Astrocyte (in vitro differentiated cells and primary cell): ENCODE results near the gene PCDH10. TPM values are rescaled to one million over a fixed set of nuclear protein-coding genes. Genes with fewer than 3 reads are reported as not detected.

Experiments
- DNase-seq: peaks from one replicate; pipeline ENCODE4 v3.0.0-alpha.2; 2010; ENCODE audit warnings: low read depth
- FAIRE-seq: peaks from 2 replicates; lab custom pipeline; 2011; peaks lifted over from hg19 to GRCh38; lab: Jason Lieb, UNC
- H2AFZ ChIP-seq: 2 replicates; pipeline ENCODE4 v1.6.0; 2012; ENCODE audit warnings: low read depth, low read length, inconsistent platforms
- H3K27ac ChIP-seq: 2 replicates; pipeline ENCODE4 v1.5.1; 2011; ENCODE audit warnings: low read depth, low read length, inconsistent platforms
- H3K27me3 ChIP-seq: 2 replicates; pipeline ENCODE4 v1.6.0; 2011; ENCODE audit warnings: low read length, inconsistent platforms; ENCODE audit not compliant: insufficient read depth
- H3K36me3 ChIP-seq: 2 replicates; pipeline ENCODE4 v1.5.1; 2011; ENCODE audit warnings: low read length, inconsistent platforms; ENCODE audit not compliant: insufficient read depth
- H3K4me1 ChIP-seq: 2 replicates; pipeline ENCODE4 v1.5.1; 2011; ENCODE audit warnings: low read length, inconsistent platforms; ENCODE audit not compliant: insufficient read depth
- H3K4me2 ChIP-seq: 2 replicates; pipeline ENCODE4 v1.6.0; 2012; ENCODE audit warnings: low read length, inconsistent platforms
- H3K4me3 ChIP-seq: 2 replicates; pipeline ENCODE4 v1.5.1; 2011; ENCODE audit warnings: low read depth, mild to moderate bottlenecking, low read length, inconsistent platforms; ENCODE audit not compliant: insufficient read depth
- H3K79me2 ChIP-seq: 2 replicates; pipeline ENCODE4 v1.6.0; 2012; ENCODE audit warnings: mild to moderate bottlenecking, low read length, inconsistent platforms; ENCODE audit not compliant: insufficient read depth
- H3K9ac ChIP-seq: 2 replicates; pipeline ENCODE4 v1.6.0; 2012; ENCODE audit warnings: mild to moderate bottlenecking, low read length, inconsistent platforms
- H3K9me3 ChIP-seq: 2 replicates; pipeline ENCODE4 v1.5.1; 2012; ENCODE audit warnings: low read depth, mild to moderate bottlenecking, low read length, inconsistent platforms; ENCODE audit not compliant: insufficient read depth
- H4K20me1 ChIP-seq: 2 replicates; pipeline ENCODE4 v1.6.0; 2012; ENCODE audit warnings: low read length, inconsistent platforms; ENCODE audit not compliant: insufficient read depth
- H3K27ac Mint-ChIP-seq: one replicate; pipeline ENCODE4 v1.8.0; 2021; ENCODE audit warnings: mild to moderate bottlenecking, mixed read lengths; ENCODE audit not compliant: unreplicated experiment
- H3K27me3 Mint-ChIP-seq: one replicate; pipeline ENCODE4 v1.8.0; 2021; ENCODE audit warnings: low read depth, mixed read lengths; ENCODE audit not compliant: unreplicated experiment
- H3K36me3 Mint-ChIP-seq: one replicate; pipeline ENCODE4 v1.8.0; 2021; ENCODE audit warnings: low read depth, mixed read lengths; ENCODE audit not compliant: unreplicated experiment
- H3K4me1 Mint-ChIP-seq: one replicate; pipeline ENCODE4 v1.8.0; 2021; ENCODE audit warnings: low read depth, mixed read lengths; ENCODE audit not compliant: unreplicated experiment
- H3K4me3 Mint-ChIP-seq: one replicate; pipeline ENCODE4 v1.8.0; 2021; ENCODE audit warnings: mild to moderate bottlenecking, moderate library complexity, mixed read lengths; ENCODE audit not compliant: unreplicated experiment
- H3K9me3 Mint-ChIP-seq: one replicate; pipeline ENCODE4 v1.8.0; 2021; ENCODE audit warnings: mild to moderate bottlenecking, mixed read lengths; ENCODE audit not compliant: unreplicated experiment
- CTCF ChIP-seq: IDR thresholded peaks from 2 replicates; pipeline ENCODE4 v1.5.1; 2011; ENCODE audit warnings: low read depth, mild to moderate bottlenecking, inconsistent platforms, low read length, moderate library complexity; ENCODE audit not compliant: insufficient read depth
- EZH2 ChIP-seq: IDR thresholded peaks from 2 replicates; pipeline ENCODE4 v1.6.1; 2012; ENCODE audit warnings: mild to moderate bottlenecking, low read length, inconsistent platforms; ENCODE audit not compliant: insufficient read depth
- total RNA-seq: library from RNA; stranded (reverse); gene quantifications from 2 replicates; pipeline ENCODE4 v1.2.1, GENCODE V29; 2021

Gene PCDH10
- total RNA-seq, 1 donor from 2014 or later: 12.5 TPM

GRCh38 chr4:133131829-133132460, 17.1 kb upstream of the PCDH10 start:
- H3K36me3 ChIP-seq: no peaks in the 10 kb centered on the region
- no peaks in the 10 kb centered on the region for H3K27me3 ChIP-seq
- no peaks in the 10 kb centered on the region for H3K79me2 ChIP-seq
- Mint-ChIP-seq H3K27ac (peak overlapping the region; percentile 91), H3K4me1 (peaks cover 33% of the 10 kb centered on the region), H3K27me3 (no peaks in the 10 kb centered on the region), H3K9me3 (no peaks in the 10 kb centered on the region), H3K4me3 (no peak overlapping the region), H3K36me3 (no peaks in the 10 kb centered on the region)
- no peak overlapping the region for H3K9ac ChIP-seq
- FAIRE-seq (no peak), DNase-seq (no peak)
- H3K9me3 ChIP-seq: no peaks in the 10 kb centered on the region
- TF ChIP-seq CTCF: no peak
- no peak for TF ChIP-seq EZH2
- H4K20me1 ChIP-seq: no peaks in the 10 kb centered on the region
- no peak overlapping the region for H3K4me3 ChIP-seq
- no peak overlapping the region for H3K4me2 ChIP-seq
- no peak overlapping the region for H2AFZ ChIP-seq
- H3K27ac ChIP-seq: no peak overlapping the region
- peaks cover 12% of the 10 kb centered on the region for H3K4me1 ChIP-seq

- DNase-seq: no peak
- Histone ChIP-seq H3K9ac (no peak overlapping the region), H3K9me3 (no peaks in the 10 kb centered on the region), H3K27me3 (no peaks in the 10 kb centered on the region), H3K4me3 (no peak overlapping the region), H3K36me3 (no peaks in the 10 kb centered on the region), H3K27ac (no peak overlapping the region), H3K4me2 (no peak overlapping the region), H3K79me2 (no peaks in the 10 kb centered on the region), H3K4me1 (no peaks in the 10 kb centered on the region), H2AFZ (no peak overlapping the region), H4K20me1 (no peaks in the 10 kb centered on the region)
- Mint-ChIP-seq H3K9me3 (no peaks in the 10 kb centered on the region), H3K36me3 (no peaks in the 10 kb centered on the region), H3K27me3 (no peaks in the 10 kb centered on the region), H3K4me3 (no peak overlapping the region), H3K4me1 (peaks cover 3% of the 10 kb centered on the region), H3K27ac (no peak overlapping the region)
- no peak for TF ChIP-seq EZH2
- TF ChIP-seq CTCF: no peak
- no peak for FAIRE-seq
Observed at GRCh38 chr4:133136833-133137232, 12.3 kb upstream of the PCDH10 start.

- FAIRE-seq: no peak
- H3K4me3 Mint-ChIP-seq: no peak overlapping the region
- TF ChIP-seq EZH2 (no peak), CTCF (no peak)
Observed at GRCh38 chr4:133137571-133137970, 11.5 kb upstream of the PCDH10 start.

More at GRCh38 chr4:133137571-133137970, 11.5 kb upstream of the PCDH10 start:
- Histone ChIP-seq H3K4me2 (no peak overlapping the region), H3K36me3 (no peaks in the 10 kb centered on the region), H3K9ac (no peak overlapping the region), H2AFZ (no peak overlapping the region), H3K27ac (no peak overlapping the region), H3K27me3 (no peaks in the 10 kb centered on the region), H3K9me3 (no peaks in the 10 kb centered on the region), H3K4me1 (no peaks in the 10 kb centered on the region), H3K4me3 (no peak overlapping the region), H4K20me1 (no peaks in the 10 kb centered on the region), H3K79me2 (no peaks in the 10 kb centered on the region)
- Mint-ChIP-seq H3K4me1 (no peaks in the 10 kb centered on the region), H3K27me3 (no peaks in the 10 kb centered on the region), H3K9me3 (no peaks in the 10 kb centered on the region), H3K27ac (no peak overlapping the region), H3K36me3 (no peaks in the 10 kb centered on the region)
- no peak for DNase-seq
